Stimulated activated CD8-positive, alpha-beta memory T cell treated with anti-CD3 and anti-CD28 coated beads, Interleukin-12 subunit alpha, Interleukin-12 subunit beta, amount 100 ng/mL, for 1 hour (primary cell): Measurements from ENCODE around the gene LOC101059915.
"Not testable (repeated sequence)": the region's sequence is repeated elsewhere in the genome, so short reads cannot be mapped to it uniquely, and the experiment has no call there.

Source experiments
- DNase-seq: peaks from one replicate; pipeline ENCODE4 v3.0.0-alpha.2; 2020; ENCODE audit warnings: low read depth

The LOC101059915 gene

DNA sequence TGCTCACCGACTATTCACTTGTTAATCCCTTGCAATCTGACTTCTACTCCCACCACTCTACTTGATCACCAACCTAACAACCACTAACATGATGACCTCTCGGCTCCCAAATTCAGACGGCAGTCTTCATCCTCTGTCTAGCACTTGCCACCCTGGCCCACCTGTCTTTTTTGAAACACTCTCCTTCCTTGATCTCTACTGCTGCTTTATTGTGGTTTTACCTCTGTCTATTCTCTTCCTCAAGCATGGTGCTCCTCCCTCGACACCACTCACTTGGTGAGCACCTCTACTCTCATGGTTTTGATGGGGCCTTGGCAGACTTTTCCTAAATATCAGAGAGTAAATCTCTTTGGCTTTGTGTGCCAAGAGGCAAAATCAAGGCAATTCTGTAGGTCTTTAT lies 27.3 kb upstream of the LOC101059915 start:
- DNase-seq = no peak

DNA sequence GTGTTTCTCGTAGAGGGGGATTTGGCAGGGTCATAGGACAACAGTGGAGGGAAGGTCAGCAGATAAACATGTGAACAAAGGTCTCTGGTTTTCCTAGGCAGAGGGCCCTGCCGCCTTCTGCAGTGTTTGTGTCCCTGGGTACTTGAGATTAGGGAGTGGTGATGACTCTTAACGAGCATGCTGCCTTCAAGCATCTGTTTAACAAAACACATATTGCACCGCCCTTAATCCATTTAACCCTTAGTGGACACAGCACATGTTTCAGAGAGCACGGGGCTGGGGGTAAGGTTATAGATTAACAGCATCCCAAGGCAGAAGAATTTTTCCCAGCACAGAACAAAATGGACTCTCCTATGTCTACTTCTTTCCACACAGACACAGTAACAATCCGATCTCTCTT lies 22.9 kb upstream of the LOC101059915 start:
- DNase-seq = not testable (repeated sequence)

DNA sequence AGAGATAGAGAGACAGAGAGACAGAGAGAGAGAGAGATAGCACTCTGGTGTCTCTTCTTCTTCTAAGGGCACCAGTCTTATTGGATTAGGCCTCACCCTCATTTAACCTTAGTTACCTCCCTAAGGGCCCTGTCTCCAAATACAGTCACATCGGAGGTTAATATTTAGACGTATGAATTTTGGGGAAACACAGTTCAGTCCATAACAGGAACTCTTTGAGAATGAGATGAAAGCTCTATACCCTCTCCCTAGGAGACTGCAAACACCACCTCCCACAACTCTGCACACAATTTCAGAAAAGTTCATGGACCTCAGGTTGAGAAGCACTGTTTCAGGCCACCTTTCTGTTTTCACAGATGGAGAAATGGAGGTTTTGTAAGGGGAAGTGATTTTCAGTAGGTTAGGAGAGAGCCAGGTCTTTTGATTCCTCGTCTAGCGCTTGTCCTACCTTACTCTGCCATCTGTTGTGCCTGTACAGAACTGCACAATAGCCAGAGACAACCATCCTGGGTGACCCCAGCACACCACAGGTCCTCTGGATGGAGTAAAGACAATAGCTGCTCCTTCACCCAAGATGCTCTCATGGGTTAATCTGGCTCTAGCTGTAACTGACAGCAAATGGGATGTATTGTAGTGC lies 16.9 kb upstream of the LOC101059915 start:
- DNase-seq = no peak

- peak; percentile 32 for DNase-seq
These were observed 14.9 kb upstream of the LOC101059915 start for GRCh38 chrX:71652405-71652804.

GRCh38 chrX:71653344-71653743 lies 14.0 kb upstream of the LOC101059915 start:
- DNase-seq = no peak

DNA sequence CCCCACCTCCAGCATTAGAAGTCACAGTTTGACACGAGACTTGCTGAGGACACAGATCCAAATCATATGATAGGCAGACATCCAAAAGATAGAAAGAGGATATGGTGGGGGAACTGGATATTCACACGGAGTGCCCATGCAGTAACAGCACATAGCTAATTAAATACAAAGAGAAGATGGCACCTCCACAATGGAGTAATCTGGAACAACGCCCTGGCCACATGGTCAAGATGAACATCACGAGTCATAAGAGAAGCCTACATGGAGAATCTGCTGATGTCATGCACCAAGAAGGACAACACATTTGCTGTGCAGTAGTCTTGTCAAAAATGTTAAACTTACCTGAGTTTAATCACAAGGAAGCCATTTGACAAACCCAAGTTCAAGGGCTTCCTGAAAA lies 10.1 kb upstream of the LOC101059915 start:
- no peak for DNase-seq

DNA sequence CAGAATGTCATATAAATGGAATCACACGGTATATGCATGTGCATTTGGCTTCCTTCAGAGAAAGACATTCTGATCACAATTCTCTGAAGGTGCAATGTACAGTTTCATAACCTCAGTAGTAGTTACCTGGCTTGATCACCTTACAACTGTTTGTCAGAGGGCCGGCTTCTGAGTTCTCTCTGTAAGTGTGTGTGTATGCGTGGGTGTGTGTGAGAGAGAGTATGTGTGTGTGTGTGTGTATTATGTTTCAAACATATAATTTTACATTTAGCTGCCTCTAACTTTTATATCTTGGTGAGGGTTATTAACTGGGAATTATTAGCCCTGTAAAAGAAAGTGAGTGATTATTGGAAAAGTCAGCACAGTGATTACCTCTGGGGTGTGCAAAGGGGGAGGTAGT lies 8.0 kb upstream of the LOC101059915 start:
- no peak for DNase-seq

DNA sequence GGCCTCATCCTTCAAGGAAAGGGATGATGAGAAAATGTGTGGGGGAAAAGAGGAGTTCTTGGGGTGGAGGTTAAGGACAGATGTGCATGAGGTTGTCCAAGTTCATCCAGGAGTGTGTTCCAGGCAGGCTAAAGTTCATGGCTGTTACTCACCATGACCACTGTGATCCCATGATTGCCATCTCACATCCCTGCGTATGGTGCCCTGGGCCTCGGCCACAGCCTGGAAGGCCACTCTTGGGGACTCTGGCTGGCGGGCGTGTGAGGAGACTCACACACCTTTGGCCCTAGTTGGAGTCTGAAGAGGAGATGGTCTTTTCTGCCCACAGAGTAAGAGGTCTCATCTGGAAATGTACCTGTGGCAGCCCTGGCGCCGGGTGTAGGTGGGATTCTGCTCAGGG lies 7.4 kb upstream of the LOC101059915 start:
- no peak for DNase-seq

DNA sequence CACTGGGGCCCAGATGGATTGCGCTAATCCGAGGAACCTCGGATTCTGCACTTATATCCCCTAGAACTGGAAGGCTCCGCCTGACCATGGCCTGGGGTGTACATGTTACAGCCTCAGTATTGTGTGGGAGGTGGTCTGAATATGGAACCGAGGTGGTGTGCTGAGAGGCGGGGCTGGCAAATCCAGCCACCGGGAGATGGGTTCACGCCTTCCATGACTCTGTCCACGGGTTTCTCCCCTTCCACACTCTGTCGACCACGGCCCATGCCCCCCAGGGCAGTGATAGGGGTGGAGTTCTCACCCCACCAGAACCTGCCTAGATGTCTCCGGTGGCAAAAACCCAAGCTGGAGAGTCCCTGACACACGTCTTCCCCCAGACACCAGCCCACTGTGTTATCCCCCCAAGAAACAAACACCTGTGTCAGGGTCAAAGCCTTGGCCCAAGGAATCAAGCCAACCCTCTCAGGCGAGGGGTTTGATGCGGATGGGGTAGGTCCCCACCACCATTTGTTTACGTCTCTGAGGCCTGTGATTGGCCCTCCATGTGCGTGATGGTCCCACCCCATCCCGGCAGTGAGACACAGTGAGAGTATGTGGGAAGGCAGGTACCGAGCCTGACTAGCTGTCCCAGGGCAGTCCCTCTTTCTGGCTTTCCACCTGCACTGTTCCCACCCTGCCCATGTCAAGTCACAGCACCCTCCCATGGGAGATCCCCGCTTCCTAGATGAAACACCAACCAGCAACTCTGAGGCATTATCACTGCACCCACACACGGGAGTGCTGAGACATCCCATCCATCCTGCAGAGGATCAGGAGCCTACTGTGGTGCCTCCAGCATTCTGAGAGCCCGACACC lies 6.6 kb upstream of the LOC101059915 start:
- no peak for DNase-seq

DNA sequence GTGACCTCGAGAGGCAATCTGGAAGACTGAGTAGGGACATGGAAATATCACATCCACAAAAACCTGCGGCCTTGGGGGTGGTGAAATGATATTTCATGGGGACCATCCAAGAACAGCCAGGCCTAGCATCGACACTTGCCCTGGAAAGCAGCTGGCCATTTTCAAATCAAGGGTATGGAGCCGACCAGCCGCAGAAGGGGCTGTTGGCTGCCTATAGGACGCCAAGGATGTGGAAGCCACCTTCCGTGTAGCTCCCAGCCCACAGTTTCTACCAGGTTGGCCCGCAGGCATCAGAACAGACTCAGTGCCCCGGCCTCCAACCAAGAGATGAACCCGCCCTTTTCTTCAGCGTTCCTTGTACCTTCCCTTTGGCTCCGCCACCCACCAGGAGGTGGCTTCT lies 5.4 kb upstream of the LOC101059915 start:
- DNase-seq = no peak

DNA sequence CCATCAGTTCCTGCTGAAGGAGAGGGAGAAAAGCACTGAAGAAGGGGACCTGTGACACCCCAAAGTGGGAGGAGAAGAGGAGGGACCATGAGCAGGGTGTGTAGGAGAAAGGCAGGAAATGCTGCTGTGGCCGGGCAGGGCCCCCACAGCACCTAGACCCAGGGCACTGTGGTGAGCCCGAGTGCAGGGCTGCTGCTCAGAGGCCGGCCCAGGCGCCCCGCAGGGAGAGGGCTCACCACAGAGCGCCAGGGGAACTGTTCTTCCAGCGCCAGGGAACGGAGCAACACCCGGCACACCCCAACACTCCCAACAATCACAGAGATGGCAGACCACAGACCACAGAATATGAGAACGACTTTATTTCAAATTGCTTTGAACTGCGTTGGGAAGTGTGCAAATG lies 4.7 kb upstream of the LOC101059915 start:
- DNase-seq = not testable (repeated sequence)

DNA sequence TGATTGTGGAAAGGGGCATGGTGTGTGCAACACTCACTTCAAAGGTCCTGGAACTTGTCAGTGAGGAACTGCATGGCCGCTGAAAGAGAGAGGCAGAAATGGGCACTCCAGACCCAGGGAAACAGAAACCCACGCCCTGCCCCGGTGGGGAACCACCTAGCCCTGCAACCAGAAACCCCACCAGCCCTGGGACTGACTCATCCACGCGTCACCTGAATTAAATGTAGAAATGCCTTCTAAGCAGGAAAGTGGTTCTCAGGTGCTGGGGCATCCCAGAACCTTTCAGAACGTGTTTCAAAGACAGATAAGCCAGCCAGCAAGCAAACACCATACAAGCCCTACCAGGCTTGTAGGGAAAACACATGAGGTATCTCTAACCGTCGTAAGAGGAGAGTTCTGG lies 4.1 kb upstream of the LOC101059915 start:
- peak; percentile 20 for DNase-seq

- DNase-seq = not testable (repeated sequence)
These were observed 3.1 kb upstream of the LOC101059915 start for GRCh38 chrX:71664202-71664601.

DNA sequence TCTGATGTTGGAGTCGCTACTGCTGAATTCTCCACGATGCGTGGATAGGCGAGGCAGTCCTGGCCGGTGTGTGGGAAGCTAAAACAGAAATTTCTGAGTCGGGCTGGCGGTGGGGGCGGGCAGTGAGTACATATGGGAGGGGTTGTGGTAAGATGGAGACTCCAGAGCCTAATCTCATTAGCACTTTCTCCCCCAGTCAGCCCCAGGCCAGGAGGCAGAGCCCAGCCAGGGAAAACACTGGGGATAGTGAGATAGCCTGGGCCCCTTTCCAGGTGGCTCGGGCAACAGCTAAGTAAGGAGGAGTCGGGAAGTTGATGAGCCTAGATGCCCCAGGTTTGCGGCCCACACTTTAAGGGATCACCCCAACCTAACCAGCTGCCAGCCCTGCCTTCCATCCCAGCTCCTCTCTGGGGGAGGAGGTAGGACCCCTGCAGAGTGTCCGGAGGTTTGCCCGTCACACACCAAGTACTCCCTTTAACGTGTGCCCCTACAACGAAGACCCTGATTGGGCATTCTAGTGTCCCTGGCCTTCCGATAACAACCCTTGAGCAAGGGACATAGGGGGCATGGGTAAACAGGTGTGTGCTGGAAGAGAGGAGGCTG lies 2.4 kb upstream of the LOC101059915 start:
- DNase-seq = no peak

DNA sequence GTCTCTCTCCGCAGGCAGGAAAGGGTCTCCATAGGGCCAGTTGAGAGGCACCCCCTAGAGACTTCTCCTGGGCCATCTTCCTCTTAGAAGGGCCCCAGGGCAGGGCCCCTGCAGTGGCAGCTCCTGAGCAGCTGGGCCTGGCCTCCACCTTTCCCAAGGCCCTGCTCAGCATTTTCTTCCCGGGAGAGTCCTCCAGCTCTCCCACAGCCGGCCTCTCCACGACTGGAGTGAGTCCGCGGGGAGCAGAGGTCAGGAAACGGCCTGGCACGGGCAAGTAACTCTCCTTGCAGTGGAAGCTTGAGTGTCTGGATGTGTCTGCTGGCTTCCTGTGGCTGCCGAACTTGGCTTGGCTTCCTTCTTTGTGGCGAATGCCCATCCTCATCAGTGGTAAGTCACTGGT lies 1.6 kb upstream of the LOC101059915 start:
- DNase-seq = no peak

DNA sequence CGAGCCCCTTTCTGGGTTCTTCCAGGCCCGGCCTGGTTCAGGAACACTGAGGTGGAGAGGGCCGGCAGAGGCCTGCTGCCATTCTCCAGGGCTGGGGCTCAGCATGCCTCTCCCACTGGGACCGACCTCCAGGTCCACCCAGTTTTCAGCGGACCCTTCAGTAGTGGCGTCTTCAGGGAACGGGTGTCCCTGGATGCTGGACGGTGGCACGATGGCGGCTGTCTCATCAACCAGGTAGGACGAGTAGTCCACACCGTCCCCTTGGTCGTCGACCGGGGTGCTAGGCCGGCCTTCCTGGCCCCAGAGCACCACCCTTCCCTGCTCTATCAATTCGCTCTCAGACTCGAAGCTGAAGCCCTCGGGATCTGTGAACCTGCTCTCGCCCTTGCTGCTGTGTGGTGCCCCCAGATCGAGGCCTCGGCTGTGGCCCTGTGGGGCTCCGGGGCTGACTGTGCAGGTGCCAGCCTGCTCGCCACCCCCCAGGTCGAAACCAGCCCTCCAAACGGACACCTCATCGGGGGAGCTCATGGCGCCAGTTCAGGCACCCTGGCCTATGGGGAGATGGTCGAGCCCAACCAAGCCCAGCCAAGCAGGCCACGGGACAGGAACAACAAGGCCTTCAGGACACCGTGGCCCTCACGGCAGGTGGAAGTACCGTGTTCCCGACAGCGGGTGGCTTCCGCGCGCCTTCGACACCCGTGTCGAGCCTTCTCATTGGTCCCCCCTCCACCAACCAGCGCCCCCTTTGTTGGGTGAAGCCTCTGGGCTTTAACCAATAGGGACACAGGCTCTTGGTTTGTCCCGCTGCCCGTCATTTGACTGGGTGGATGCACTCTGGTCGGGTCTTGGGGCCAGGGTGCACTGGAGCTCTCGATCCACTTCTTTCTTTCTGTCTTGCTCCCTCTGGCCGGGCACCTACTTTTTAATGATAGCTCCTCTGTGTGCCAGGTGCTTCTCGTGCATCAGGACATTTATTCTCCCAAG lies 814 bp upstream of the LOC101059915 start:
- no peak for DNase-seq

DNA sequence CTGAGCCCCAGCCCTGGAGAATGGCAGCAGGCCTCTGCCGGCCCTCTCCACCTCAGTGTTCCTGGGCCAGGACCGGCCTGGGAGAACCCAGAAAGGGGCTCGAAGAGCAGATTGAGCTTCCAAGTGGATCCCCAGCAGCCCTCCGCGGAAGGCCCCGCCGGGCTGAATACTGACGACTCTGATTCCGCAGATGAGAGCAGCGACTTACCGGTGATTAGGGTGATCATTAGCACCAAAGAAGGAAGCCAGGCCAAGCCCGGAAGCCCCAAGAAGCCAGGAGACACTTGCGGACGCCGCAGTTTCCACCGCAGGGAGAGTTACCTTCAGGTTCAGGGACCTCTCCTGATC lies 876 bp downstream of the LOC101059915 start:
- no peak for DNase-seq

DNA sequence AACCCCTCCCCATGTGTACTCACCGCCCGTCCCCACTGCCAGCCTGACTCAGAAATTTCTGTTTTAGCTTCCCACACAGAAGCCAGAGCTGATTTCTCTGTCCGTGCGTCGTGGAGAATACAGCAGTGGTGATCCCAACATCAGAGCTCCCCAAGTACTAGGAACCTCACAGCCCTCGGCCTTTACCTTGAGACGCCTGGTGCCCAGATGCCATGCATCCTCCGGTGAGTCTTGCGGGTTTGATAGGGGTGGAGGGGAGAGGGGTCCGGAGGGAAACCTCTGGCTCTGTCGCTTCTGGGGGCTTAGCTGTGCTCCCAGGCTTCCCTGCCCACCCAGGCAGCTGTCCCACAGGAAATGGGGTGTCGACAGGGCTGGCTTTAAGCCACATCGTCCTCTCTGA lies 2.1 kb downstream of the LOC101059915 start:
- no peak for DNase-seq

DNA sequence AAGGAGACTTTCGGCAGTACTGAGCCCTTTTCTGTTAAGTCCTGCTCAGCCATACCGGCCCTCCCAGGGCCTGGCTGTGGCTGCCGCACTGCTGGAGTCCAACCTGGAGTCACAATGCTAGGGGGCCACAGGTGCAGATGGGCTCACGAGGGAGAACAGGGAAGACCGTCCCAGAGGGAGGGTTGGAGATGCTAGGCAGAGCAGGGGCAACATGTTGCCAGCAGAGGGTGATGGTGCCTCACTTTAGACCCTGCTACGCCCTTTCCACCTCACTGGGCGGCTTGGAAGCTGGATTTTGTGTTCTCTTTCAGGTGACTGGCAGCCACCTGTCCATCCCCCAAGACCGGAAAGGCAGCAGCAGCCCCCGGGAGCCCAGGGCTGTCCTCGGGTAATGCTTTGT lies 2.6 kb downstream of the LOC101059915 start:
- not testable (repeated sequence) for DNase-seq

- DNase-seq = no peak
These were observed 3.9 kb downstream of the LOC101059915 start for GRCh38 chrX:71671043-71671780.

GRCh38 chrX:71671938-71672337 lies 4.6 kb downstream of the LOC101059915 start:
- DNase-seq = no peak
